Neural cell (in vitro differentiated cells): Measurements from ENCODE around the gene NDP. TPM values are rescaled to one million over a fixed set of nuclear protein-coding genes. Genes with fewer than 3 reads are reported as not detected.
A peak's percentile ranks its signal among the peaks of the same experiment; 100 is the strongest.
"Not testable (repeated sequence)": the region's sequence is repeated elsewhere in the genome, so short reads cannot be mapped to it uniquely, and the experiment has no call there.

ENCODE experiments used
- H2AFZ ChIP-seq: fragments of 200-600, 300-800 bp; sonication (generic), shearing (Covaris generic); 2 replicates; pipeline ENCODE4 v1.6.0; 2014; ENCODE audit warnings: low read depth, mild to moderate bottlenecking, antibody characterized with exemption, low read length, moderate library complexity
- H3F3A ChIP-seq: fragments of 200-600 bp; shearing (Covaris generic); 2 replicates; pipeline ENCODE4 v1.6.1; 2016; ENCODE audit warnings: mild to moderate bottlenecking, moderate library complexity, mixed read lengths, antibody characterized with exemption, low read length; ENCODE audit not compliant: insufficient read depth, poor library complexity, severe bottlenecking
- H3K27ac ChIP-seq: fragments of 200-600, 300-800 bp; sonication (generic), shearing (Covaris generic); 2 replicates; pipeline ENCODE4 v1.5.1; 2014; ENCODE audit warnings: mild to moderate bottlenecking, low read length, moderate library complexity
- H3K27me3 ChIP-seq: fragments of 300-800, 200-600 bp; sonication (generic), shearing (Covaris generic); 2 replicates; pipeline ENCODE4 v1.6.0; 2014; ENCODE audit warnings: mild to moderate bottlenecking, low read depth, low read length, moderate library complexity; ENCODE audit not compliant: insufficient read depth
- H3K36me3 ChIP-seq: fragments of 300-800, 200-600 bp; sonication (generic), shearing (Covaris generic); 2 replicates; pipeline ENCODE4 v1.5.1; 2014; ENCODE audit warnings: mild to moderate bottlenecking, antibody characterized with exemption, low read length, moderate library complexity; ENCODE audit not compliant: insufficient read depth
- H3K4me2 ChIP-seq: fragments of 300-800, 200-600 bp; sonication (generic), shearing (Covaris generic); 2 replicates; pipeline ENCODE4 v1.6.0; 2014; ENCODE audit warnings: mild to moderate bottlenecking, low read length
- H3K4me3 ChIP-seq: fragments of 300-800, 200-600 bp; sonication (generic), shearing (Covaris generic); 2 replicates; pipeline ENCODE4 v1.5.1; 2014; ENCODE audit warnings: mild to moderate bottlenecking, low read length, moderate library complexity
- H3K79me2 ChIP-seq: fragments of 200-600 bp; shearing (Covaris generic); replicated peaks from 2 replicates; pipeline ENCODE4 v1.6.0; 2014; ENCODE audit warnings: mild to moderate bottlenecking, low read length, moderate library complexity; ENCODE audit not compliant: insufficient read depth
- H3K9ac ChIP-seq: fragments of 300-800, 200-600 bp; sonication (generic), shearing (Covaris generic); 2 replicates; pipeline ENCODE4 v1.6.1; 2016; ENCODE audit warnings: mild to moderate bottlenecking, low read length, mixed read lengths
- H3K9me2 ChIP-seq: fragments of 200-600 bp; shearing (Covaris generic); 2 replicates; pipeline ENCODE4 v1.6.1; 2016; ENCODE audit warnings: mild to moderate bottlenecking, low read length, mixed read lengths; ENCODE audit not compliant: insufficient read depth
- H3K9me3 ChIP-seq: fragments of 200-600, 300-800 bp; sonication (generic), shearing (Covaris generic); 2 replicates; pipeline ENCODE4 v1.6.1; 2016; ENCODE audit warnings: mild to moderate bottlenecking, mixed run types, low read length, moderate library complexity, mixed read lengths
- H4K20me1 ChIP-seq: fragments of 200-600 bp; shearing (Covaris generic); 2 replicates; pipeline ENCODE4 v1.6.1; 2016; ENCODE audit warnings: mild to moderate bottlenecking, mixed run types; ENCODE audit not compliant: insufficient read depth
- EP300 ChIP-seq: fragments of 450-650 bp; conservative IDR thresholded peaks from 2 replicates; pipeline ENCODE4 v1.6.1; 2014; ENCODE audit warnings: antibody characterized with exemption, mild to moderate bottlenecking, moderate library complexity; ENCODE audit not compliant: poor library complexity, severe bottlenecking
- EZH2 ChIP-seq: fragments of 200-600, 300-800 bp; shearing (Covaris generic), sonication (generic); IDR thresholded peaks from 2 replicates; pipeline ENCODE4 v1.6.1; 2014; ENCODE audit warnings: antibody characterized with exemption, low read length, borderline replicate concordance, mild to moderate bottlenecking; ENCODE audit not compliant: insufficient read depth, poor library complexity, severe bottlenecking
- POLR2AphosphoS5 ChIP-seq: IDR thresholded peaks from 2 replicates; pipeline ENCODE4 v1.6.1; 2012
- RAD21 ChIP-seq: fragments of 450-650 bp; conservative IDR thresholded peaks from 2 replicates; pipeline ENCODE4 v1.6.1; 2014; ENCODE audit warnings: antibody characterized with exemption, mild to moderate bottlenecking, moderate library complexity
- SMC3 ChIP-seq: fragments of 450-650 bp; conservative IDR thresholded peaks from 2 replicates; pipeline ENCODE4 v1.6.1; 2014; ENCODE audit warnings: antibody characterized with exemption, mild to moderate bottlenecking, moderate library complexity; ENCODE audit not compliant: poor library complexity
- TAF1 ChIP-seq: IDR thresholded peaks from 2 replicates; pipeline ENCODE4 v1.6.1; 2012; ENCODE audit warnings: low read depth
- polyA plus RNA-seq: library from polyadenylated mRNA; depleted of rRNA; stranded (reverse); fragments of >200 nt; gene quantifications from 2 replicates; pipeline ENCODE4 v1.2.3, GENCODE V29; 2014
- TF ChIP-seq, protein P1 (sequence below): fragments of 450-650 bp; IDR thresholded peaks from 2 replicates; pipeline ENCODE4 v1.5.1; 2014; ENCODE audit warnings: antibody characterized with exemption, mild to moderate bottlenecking, moderate library complexity; ENCODE audit not compliant: poor library complexity, severe bottlenecking

Gene NDP
- polyA plus RNA-seq, 1 donor from 2014 or later, result 34.1 TPM

DNA sequence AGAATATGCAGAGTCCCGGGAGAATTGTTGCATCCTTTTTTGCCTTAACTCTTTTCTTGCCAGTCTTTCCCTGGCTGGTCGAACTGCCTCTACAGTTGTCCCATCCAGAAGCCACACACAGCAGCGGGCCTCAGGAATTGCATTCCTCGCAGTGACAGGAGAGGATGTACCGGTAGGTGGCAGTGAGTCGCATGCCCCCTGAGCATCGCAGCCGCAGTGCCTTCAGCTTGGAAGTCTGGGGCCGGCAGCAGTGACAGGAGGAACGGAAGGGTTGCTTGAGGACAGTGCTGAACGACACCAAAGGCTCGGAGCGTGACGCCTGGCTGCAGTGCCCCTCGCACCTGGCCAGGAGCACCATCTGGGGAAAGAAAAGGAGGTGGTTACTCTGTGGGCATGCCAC lies 23.5 kb downstream of the NDP start:
- H3K4me3 ChIP-seq, result no peak overlapping the region
- no peak overlapping the region for H3K27ac ChIP-seq
- H3K9ac ChIP-seq, result no peak overlapping the region

GRCh38 chrX:43940816-43941474 lies 32.2 kb downstream of the NDP start:
- no peaks in the 10 kb centered on the region for H3K79me2 ChIP-seq
- H3K9ac ChIP-seq, result no peak overlapping the region
- no peaks in the 10 kb centered on the region for H3K9me2 ChIP-seq
- no peak overlapping the region for H2AFZ ChIP-seq
- no peak overlapping the region for H3K4me3 ChIP-seq
- no peaks in the 10 kb centered on the region for H3K36me3 ChIP-seq
- H4K20me1 ChIP-seq, result no peaks in the 10 kb centered on the region
- TF ChIP-seq RAD21, result no peak
- TF ChIP-seq EP300, result no peak
- no peak for TF ChIP-seq TAF1
- no peak for TF ChIP-seq SMC3
- H3F3A ChIP-seq, result no peaks in the 10 kb centered on the region
- H3K27ac ChIP-seq, result no peak overlapping the region
- H3K27me3 ChIP-seq, result no peaks in the 10 kb centered on the region
- H3K4me2 ChIP-seq, result no peak overlapping the region
- H3K9me3 ChIP-seq, result no peaks in the 10 kb centered on the region

More for the DNA sequence above, 23.5 kb downstream of the NDP start:
- H4K20me1 ChIP-seq, result no peaks in the 10 kb centered on the region
- no peaks in the 10 kb centered on the region for H3K9me2 ChIP-seq
- no peak for TF ChIP-seq EZH2
- no peak for TF ChIP-seq SMC3
- TF ChIP-seq RAD21, result peak; percentile 34
- TF ChIP-seq EP300, result no peak
- TF ChIP-seq POLR2AphosphoS5, result no peak
- TF ChIP-seq, protein P1, sequence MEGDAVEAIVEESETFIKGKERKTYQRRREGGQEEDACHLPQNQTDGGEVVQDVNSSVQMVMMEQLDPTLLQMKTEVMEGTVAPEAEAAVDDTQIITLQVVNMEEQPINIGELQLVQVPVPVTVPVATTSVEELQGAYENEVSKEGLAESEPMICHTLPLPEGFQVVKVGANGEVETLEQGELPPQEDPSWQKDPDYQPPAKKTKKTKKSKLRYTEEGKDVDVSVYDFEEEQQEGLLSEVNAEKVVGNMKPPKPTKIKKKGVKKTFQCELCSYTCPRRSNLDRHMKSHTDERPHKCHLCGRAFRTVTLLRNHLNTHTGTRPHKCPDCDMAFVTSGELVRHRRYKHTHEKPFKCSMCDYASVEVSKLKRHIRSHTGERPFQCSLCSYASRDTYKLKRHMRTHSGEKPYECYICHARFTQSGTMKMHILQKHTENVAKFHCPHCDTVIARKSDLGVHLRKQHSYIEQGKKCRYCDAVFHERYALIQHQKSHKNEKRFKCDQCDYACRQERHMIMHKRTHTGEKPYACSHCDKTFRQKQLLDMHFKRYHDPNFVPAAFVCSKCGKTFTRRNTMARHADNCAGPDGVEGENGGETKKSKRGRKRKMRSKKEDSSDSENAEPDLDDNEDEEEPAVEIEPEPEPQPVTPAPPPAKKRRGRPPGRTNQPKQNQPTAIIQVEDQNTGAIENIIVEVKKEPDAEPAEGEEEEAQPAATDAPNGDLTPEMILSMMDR, result peak; percentile 50
- no peak for TF ChIP-seq TAF1
- no peak overlapping the region for H3K4me2 ChIP-seq
- H3K36me3 ChIP-seq, result no peaks in the 10 kb centered on the region
- H3K9me3 ChIP-seq, result no peaks in the 10 kb centered on the region
- no peak overlapping the region for H2AFZ ChIP-seq
- H3K27me3 ChIP-seq, result no peaks in the 10 kb centered on the region
- no peaks in the 10 kb centered on the region for H3F3A ChIP-seq
- H3K79me2 ChIP-seq, result no peaks in the 10 kb centered on the region

GRCh38 chrX:43939187-43939926 lies 33.8 kb downstream of the NDP start:
- Histone ChIP-seq H3F3A (no peaks in the 10 kb centered on the region), H4K20me1 (no peaks in the 10 kb centered on the region), H3K27me3 (no peaks in the 10 kb centered on the region), H3K9me2 (no peaks in the 10 kb centered on the region), H3K4me2 (no peak overlapping the region), H3K4me3 (no peak overlapping the region), H3K36me3 (no peaks in the 10 kb centered on the region), H2AFZ (no peak overlapping the region), H3K9ac (no peak overlapping the region), H3K27ac (no peak overlapping the region), H3K9me3 (no peaks in the 10 kb centered on the region), H3K79me2 (no peaks in the 10 kb centered on the region)
- TF ChIP-seq EP300, result no peak
- TF ChIP-seq TAF1, result no peak
- TF ChIP-seq RAD21, result peak; percentile 33
- TF ChIP-seq, protein P1, result no peak

DNA sequence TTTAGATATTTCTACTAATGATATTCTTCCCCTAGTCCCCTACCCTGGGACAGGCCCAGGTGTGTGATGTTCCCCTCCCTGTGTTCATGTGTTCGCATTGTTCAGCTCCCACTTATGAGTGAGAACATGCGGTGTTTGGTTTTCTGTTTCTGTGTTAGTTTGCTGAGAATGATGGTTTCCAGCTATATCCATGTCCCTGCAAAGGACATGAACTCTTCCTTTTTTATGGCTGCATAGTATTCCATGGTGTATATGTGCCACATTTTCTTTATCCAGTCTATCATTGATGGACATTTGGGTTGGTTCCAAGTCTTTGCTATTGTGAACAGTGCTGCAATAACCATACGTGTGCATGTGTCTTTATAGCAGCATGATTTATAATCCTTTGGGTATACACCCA lies 51.2 kb downstream of the NDP start:
- H3F3A ChIP-seq, H3K36me3 ChIP-seq, H3K27me3 ChIP-seq, H3K9me3 ChIP-seq, H4K20me1 ChIP-seq, H3K4me2 ChIP-seq, H3K9ac ChIP-seq, H3K27ac ChIP-seq, H3K9me2 ChIP-seq, H3K4me3 ChIP-seq, H3K79me2 ChIP-seq, H2AFZ ChIP-seq: not testable (repeated sequence)

DNA sequence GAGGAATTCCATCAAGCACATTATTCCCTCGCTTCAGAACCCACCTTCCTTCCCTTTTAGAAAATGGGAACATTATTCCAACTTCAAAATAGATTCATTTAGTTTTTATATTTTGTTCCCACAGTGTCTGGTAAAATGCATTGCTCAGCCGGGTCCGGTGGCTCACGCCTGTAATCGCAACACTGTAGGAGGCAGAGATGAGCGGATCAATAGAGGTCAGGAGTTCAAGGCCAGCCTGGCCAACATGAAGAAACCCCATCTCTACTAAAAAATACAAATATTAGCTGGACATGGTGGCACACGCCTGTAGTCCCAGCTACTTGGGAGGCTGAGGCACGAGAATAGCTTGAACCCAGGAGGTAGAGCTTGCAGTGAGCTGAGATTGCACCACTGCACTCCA lies 62.4 kb downstream of the NDP start:
- not testable (repeated sequence) for H3K27me3 ChIP-seq, H3F3A ChIP-seq, H3K4me2 ChIP-seq, H3K4me3 ChIP-seq, H2AFZ ChIP-seq, H3K9ac ChIP-seq, H3K9me3 ChIP-seq, H4K20me1 ChIP-seq, H3K36me3 ChIP-seq, H3K79me2 ChIP-seq, H3K27ac ChIP-seq, H3K9me2 ChIP-seq
